Effector CD8-positive, alpha-beta T cell (primary cell): ENCODE data around the gene TRRAP.

ENCODE experiments used
- DNase-seq: peaks from one replicate; lab custom pipeline; 2025; lab: John Stamatoyannopoulos, UW

Gene TRRAP

GRCh38 chr7:98949336-98950044 lies 71.2 kb downstream of the TRRAP start:
- DNase-seq: no peak

GRCh38 chr7:98955992-98956391 lies 77.7 kb downstream of the TRRAP start:
- DNase-seq: no peak

GRCh38 chr7:98956469-98956868 lies 78.1 kb downstream of the TRRAP start:
- DNase-seq: no peak

GRCh38 chr7:98956937-98957336 lies 78.6 kb downstream of the TRRAP start:
- no peak for DNase-seq

- DNase-seq: no peak
These were observed 79.4 kb downstream of the TRRAP start for GRCh38 chr7:98957766-98958165.

GRCh38 chr7:98958968-98959367 lies 80.6 kb downstream of the TRRAP start:
- no peak for DNase-seq

- DNase-seq: no peak
These were observed 85.0 kb downstream of the TRRAP start for GRCh38 chr7:98963305-98963704.

- DNase-seq: no peak
These were observed 86.3 kb downstream of the TRRAP start for GRCh38 chr7:98964596-98964995.

GRCh38 chr7:98968621-98969020 lies 90.3 kb downstream of the TRRAP start:
- DNase-seq: no peak

- DNase-seq: no peak
These were observed 91.1 kb downstream of the TRRAP start for GRCh38 chr7:98969386-98969785.

- no peak for DNase-seq
These were observed 91.8 kb downstream of the TRRAP start for GRCh38 chr7:98970016-98970615.

GRCh38 chr7:98970805-98971204 lies 92.5 kb downstream of the TRRAP start:
- DNase-seq: no peak

- DNase-seq: no peak
These were observed 95.9 kb downstream of the TRRAP start for GRCh38 chr7:98974205-98974604.

GRCh38 chr7:98974906-98975816 lies 96.8 kb downstream of the TRRAP start:
- DNase-seq: no peak

- DNase-seq: no peak
These were observed 98.3 kb downstream of the TRRAP start for GRCh38 chr7:98976396-98977185.

- DNase-seq: no peak
These were observed 100.3 kb downstream of the TRRAP start for GRCh38 chr7:98978672-98979071.

GRCh38 chr7:98981701-98982100 lies 103.4 kb downstream of the TRRAP start:
- DNase-seq: no peak

GRCh38 chr7:98982686-98983085 lies 104.4 kb downstream of the TRRAP start:
- DNase-seq: no peak

GRCh38 chr7:98984126-98984525 lies 105.8 kb downstream of the TRRAP start:
- no peak for DNase-seq

- no peak for DNase-seq
These were observed 107.1 kb downstream of the TRRAP start for GRCh38 chr7:98985406-98985805.

- DNase-seq: no peak
These were observed 107.6 kb downstream of the TRRAP start for GRCh38 chr7:98985945-98986344.

- no peak for DNase-seq
These were observed 110.3 kb downstream of the TRRAP start for GRCh38 chr7:98988641-98989040.
